ENCODE measurements around the gene PDZD2.
"Not testable (repeated sequence)": the region's sequence is repeated elsewhere in the genome, so short reads cannot be mapped to it uniquely, and the experiment has no call there.

PDZD2 gene

DNA sequence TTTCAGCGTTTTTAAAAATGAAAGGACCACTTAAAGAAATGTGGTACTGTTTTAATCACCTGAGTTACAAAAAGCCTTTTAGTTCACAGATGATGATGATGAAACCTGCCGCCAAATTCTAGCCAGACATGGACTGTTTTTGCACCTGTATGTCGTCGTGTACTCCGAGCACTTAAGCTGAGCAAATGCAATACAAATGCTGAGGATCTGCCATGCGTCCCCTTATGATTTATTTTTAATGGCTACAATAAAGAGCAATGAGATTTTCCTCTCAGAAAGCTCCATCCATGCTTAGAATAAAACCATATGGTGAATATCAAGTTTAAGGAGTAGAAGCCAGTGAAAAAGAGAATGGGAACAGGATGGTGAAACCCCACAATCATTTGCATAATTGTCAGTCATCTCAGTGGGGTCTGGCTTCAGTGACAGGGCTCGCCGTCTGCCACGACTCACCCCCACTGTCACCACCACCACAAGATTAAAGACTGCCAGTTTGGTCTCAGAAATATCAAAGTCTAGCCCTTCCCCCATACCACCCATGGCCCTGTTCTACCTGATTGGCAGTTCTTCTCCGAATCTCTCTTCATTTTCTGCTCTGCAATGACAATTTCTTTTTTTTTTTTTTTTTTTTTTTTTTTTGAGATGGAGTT lies 375.3 kb downstream of the PDZD2 start:
- no peak for DNase-seq (ENCODE audit: low read depth)

DNA sequence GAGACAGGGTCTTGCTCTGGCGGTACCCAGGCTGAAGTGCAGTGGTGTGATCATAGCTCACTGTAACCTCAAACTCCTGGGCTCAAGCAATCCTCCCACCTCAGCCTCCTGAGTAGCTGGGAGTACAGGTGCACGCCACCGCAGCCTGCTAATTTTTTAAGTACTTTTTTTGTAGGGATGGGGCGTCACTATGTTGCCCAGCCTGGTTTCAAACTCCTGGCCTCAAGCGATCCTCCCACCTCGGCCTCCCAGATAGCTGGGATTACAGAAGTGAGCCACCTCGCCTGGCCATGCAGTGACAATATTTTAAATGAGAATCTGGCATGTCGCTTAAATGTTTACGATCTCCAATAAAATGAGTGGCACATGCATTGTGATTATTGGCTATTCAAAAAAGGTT lies 376.3 kb downstream of the PDZD2 start:
- DNase-seq (ENCODE audit: low read depth): not testable (repeated sequence)

DNA sequence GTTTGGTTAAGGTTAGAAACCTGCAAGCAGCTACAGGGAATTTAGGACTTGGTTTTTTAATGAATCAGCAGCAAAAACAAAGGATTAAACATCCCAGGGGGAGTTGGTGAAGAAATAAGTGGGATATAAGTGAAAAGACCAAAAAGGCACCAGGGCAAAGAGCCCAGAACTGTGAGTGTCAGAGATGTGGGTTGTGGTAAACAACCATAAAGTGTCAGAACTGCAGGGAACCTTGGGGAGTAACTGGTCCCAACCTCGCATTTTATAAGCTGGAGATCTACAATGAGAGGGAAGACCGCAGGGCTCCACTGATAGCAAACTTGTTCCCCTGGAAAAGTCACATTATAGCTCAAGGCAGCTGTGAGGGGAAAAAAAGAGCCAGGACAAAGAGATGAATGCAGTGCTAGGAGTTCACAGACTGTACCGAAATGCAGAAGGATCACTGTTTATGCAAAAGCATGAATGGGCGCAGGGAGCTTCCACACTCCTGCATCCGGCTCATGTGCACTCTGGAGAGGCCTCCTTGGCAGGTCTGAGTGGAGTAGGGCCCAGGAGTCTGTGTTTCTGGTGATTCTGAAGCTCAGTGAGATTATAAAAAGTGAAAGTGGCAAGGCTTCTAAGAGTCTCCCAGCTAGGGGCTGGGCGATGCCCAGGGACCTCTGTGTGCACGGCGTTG lies 378.9 kb downstream of the PDZD2 start:
- DNase-seq (ENCODE audit: low read depth): no peak

DNA sequence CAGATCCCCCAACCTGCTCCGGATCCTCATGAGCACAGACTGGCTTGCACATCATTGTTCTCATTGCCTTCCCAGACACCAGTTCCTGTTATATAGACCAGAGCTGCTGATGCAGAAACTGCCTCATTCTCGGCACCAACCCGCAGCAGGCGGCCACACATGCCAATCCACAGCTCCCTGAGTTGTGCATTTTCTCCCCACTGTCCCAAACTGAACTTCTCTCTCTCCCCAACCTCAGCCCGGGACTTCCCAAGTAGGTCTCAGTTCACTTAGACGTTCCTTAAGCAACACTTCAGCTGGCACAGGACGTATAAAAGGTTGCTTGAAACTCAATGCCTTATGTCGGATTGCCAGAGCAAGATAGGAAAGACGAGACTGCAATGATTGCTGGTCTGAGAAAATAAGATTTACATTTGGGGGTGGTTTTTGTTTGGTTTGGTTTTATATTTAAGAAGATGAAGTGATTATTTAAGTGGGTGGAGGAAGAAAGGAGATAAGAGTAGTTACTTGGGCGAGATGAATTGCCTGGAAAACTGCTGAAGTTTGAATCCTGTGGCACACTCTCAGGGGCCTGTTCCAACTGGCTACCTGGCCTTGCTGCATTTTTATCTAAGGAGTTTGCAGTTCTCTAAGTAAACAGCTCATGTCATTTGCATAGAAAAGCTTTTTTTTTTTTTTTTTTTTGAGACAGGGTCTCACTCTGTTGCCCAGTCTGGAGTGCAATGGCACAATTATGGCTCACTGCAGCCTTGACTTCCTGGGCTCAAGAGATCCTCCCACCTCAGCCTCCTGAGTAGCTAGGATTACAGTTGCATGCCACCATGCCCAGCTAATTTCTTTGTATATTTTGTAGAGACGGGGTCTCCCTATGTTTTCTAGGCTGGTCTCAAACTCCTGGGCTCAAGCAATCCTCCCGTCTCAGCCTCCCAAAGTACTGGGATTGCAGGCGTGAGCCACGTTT lies 379.8 kb downstream of the PDZD2 start:
- DNase-seq (ENCODE audit: low read depth): no peak

DNA sequence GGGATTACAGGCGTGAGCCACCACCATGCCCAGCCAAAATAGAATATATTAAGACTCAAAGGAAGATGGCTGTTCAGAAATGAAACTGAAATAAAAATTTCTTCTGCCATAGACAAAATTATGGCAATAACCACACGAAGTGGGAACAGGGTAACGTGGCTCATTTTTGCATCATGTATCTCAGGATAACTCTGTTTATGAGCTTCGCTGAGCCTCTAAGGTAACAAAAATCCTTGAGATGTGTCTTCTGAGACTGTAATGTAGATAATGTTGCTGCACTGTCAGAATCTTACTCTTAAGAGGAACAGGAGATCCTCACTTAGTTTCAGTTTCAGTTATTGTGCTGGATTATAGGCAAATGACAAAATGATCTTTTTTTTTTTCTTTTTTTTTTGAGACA lies 381.3 kb downstream of the PDZD2 start:
- DNase-seq (ENCODE audit: low read depth): no peak

DNA sequence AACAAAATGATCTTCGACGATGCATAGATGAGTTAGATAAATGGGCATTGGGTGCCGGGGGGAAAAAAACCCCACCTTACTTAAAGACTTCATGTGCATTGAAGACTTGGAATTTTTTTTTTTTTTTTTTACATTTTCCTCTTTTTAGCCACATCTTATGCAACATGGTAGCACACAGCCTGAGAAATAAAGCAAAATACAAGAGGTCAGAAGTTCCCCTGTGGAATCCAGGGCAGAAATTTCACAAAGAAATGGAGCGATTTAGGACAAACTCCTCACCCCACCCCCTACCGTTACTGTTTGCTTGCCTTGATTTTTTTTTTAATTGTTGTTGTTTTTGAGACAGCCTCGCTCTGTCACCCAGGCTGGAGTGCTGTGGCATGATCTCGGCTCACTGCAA lies 382.0 kb downstream of the PDZD2 start:
- DNase-seq (ENCODE audit: low read depth): no peak

DNA sequence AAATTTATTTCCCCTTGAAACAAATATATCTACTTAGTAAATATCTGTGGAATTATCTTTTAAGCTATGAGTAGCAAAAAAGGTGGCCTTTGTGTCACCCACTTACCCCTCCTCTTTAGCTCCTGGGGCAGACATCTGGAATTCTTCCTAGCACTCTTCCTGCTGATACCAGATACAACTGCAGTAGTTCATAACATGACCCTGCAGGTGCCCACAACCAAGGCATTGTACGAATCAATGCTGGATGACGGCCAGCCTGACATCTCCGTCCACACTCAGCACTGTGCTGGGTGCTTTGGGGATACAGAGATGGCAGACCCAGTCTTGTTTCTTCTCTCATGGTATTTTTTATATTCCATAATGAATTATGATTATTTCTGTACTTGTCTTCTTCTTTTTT lies 382.8 kb downstream of the PDZD2 start:
- no peak for DNase-seq (ENCODE audit: low read depth)

DNA sequence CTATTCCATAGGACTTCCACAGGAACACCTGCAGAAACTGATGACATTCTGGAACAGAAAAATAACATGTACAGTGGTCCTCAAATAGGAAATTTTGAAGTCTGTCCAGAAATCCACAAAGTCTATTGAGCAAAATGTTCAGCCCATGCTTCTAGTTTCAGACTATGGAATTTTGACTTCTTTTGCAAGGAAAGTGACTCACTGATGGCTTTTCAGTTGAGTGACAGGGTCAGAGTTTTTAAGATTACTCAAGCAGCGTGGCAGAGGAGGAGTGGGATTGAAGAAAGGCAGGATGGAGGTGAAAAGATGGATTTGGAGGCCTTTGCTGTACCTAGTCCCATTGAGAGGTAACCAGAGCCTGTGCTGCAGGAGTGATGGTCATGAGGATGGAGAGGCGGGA lies 383.7 kb downstream of the PDZD2 start:
- DNase-seq (ENCODE audit: low read depth): no peak

DNA sequence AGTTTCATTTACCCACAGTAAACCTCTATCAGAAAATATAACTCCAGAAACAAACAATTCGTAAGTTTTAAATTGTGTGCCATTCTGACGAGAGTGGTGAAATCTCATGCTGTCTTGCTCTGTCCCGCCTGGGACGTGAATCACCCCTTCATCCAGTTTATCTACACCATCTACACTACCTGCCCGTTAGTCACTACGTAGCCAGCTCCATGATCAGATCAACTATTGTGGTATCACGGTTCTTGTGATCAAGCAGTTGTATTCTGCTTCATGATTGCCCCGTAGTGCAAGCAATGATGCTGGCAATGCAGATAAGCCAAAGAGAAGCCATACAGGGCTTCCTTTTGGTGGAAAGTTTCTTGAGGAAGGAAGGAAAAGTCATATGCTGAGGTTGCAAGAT lies 384.9 kb downstream of the PDZD2 start:
- no peak for DNase-seq (ENCODE audit: low read depth)

DNA sequence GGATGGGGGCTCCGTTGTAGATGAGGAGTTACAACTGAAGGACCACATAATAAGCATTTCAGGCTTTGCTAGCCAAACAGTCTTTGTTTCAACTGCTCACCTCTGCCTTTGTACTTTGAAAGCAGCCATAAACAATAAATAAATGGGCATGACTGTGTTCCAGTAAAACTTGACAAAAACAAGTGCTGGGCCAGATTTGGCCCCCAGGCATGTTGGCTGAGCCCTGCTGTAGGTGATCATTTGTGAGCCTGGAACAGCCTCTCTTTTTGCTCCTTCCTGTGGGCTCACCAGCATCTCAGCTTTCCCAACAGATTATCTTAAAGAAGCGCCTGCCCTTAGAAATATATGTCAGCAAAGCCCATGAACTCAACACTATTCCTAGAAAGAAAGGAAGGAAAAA lies 385.8 kb downstream of the PDZD2 start:
- DNase-seq (ENCODE audit: low read depth): no peak

DNA sequence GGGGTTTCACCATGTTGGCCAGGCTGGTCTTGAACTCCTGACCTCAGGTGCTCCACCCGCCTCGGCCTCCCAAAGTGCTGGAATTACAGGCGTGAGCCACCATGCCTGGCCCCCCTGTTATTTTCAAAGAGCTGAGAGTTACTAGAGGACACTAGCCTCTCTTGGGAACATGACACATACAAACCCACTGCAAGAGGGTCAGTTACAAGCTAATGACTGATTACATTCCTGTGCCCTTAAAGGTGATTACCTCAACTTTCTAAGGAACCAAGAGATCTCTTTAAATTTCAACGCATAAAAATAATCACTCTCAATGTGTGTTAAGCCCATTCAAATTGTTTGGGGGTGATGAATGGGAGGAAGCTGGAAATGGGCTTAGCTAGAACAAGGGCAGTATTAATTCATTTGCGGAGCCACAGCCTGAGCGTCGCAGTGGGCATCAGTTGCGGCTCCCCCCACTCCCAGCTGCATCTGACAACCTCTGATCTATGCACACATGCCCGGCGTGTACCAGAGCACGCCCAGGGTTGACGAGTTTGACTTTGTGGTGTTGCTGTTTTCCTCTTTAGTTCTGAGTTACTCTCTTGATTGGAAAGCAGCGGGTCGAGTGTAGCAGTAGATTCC lies 388.3 kb downstream of the PDZD2 start:
- DNase-seq (ENCODE audit: low read depth): no peak

DNA sequence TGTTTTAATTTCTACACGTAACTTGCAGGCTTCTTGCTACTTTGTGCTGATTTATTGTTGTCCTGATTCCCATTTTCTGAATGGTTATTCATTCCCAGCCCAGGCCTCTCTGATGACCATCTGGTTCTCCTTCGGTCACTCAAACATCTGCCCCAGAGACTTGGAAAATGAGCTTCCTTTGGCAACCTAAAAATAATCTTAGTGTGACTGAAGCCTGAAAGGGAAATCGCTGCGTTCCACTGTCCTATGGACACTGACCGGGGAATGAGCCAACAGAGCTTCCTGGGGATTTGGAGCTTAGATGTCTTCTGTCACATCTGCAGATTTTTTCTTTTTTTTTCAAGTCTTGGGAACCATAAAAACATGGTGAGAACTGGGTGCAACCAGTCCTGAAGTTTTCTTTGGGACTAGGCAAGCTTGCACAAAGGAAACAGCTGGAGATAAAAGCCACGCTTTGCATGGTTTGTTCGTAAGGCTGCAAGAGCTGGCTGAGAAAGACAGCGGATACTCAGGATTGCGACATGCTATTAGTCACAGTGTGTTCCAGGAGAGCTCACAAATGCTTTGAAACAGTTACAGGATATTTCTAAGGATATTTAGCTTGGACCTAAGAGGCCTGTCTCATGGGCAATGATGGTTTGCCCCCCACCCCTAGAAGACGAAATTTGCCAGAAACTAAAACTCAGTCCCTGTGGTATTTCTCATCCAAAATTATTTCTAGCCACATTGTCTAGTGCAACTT lies 389.0 kb downstream of the PDZD2 start:
- DNase-seq (ENCODE audit: low read depth): no peak

DNA sequence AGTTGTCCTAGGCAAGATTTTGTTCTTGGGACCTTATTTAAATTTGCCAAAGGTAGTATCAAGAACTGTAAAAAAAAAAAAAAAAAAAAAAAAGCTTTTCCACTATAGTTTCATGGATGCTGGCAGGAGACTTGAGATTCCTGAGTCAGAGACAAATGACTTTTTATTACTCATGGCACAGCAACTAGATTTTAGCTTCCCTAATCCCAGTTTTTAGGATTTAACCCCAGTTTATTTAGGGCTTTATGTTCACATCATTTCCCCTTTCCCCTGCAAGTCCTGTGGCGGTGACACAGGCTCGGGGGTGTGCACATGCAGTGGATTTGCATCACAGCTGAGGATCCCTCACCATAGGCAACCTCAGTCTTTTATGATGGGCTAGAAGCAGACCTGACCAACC lies 390.3 kb downstream of the PDZD2 start:
- DNase-seq (ENCODE audit: low read depth): no peak

DNA sequence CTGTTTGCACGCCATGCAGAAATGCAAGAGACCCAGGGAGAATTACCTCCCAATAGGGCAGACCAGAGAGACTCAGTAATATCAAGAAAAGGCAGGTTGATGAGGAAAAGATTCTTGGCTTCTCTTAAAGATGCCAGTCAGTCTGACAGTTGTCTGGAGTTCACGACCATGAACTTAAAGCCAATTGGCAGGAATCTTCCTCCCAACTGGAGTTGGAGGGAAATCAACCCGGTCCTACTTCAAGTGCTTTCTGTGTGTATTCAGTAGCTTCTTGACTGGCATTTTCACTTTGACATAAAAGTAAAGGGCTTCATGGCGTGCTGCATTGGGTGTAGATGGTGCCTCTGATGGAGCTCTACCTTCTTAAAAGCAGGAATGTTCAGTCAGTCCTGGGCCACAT lies 390.9 kb downstream of the PDZD2 start:
- DNase-seq (ENCODE audit: low read depth): no peak

DNA sequence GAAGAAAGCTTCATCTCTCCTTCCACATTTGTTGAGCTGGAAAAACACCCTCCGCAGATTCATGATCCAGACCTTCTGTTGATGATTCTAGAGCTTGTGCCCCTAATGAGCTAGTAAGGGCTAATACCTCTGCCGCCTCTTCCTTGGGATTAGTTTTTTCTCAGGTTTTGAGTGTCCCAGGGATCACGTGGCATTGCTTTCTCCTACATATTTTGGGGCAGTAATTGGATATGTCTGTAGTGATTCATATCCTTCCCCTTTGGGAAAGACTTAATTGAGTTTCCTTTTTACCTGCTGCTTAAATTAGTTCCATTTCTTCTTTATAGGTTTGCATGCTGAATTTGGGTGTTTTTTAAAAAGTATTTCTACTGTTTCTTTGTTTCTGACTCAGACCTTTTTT lies 391.3 kb downstream of the PDZD2 start:
- DNase-seq (ENCODE audit: low read depth): no peak

DNA sequence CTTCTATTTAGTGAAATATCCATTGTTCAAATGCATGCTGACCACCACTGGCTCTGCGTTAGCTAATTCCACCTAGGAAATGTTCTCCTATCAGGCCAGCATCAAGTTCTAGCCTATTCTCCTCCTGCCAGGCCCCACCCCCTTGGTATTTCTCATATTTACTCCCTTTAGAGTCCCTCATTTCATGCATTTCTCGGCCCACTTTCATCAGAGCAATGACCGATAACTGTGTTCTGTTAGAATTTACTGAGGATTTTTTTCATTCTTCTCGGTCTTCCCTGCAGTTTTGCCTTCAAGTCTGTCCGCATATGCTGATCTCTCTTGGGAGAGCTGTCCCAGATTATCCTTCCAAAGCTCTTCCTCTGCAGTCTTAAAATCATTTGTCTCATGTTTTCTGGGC lies 391.8 kb downstream of the PDZD2 start:
- no peak for DNase-seq (ENCODE audit: low read depth)

DNA sequence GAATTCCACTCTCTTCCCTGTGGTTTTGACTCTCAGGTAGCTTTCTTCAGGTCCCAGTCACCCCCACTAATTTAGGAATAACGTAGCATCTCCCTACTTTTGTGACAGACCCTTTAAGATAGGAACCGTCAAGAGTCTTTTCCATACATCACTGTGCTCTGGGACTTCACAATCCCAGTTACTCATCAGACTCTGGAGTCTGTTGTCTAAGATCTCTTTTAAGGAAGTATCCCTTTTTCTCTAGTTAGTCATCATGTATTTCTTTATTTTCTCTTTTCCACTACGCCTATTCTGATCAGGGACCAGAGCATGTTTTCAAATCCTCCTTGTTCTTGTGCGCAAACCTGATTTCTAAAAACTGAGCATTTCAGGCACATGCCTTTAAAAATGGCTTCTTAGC lies 392.2 kb downstream of the PDZD2 start:
- no peak for DNase-seq (ENCODE audit: low read depth)

DNA sequence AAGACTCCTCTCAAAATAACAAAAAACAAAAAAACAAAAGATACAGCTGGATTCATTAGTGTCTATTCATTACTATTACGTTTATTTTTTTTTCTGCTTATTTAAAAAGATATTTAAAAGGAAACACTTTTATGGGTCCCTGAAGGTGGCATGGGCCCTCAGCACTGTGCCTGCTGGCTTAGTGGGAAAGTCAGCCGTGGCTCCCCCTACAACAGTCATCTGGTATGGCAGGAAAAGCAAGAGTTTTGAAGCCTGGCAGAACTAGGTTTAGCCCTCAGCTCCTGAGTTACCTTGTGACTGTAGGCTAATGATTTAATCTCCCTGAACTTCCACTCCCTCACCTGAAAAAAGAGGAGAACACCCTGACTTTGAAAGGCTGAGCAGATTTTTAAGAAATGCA lies 399.6 kb downstream of the PDZD2 start:
- no peak for DNase-seq (ENCODE audit: low read depth)

DNA sequence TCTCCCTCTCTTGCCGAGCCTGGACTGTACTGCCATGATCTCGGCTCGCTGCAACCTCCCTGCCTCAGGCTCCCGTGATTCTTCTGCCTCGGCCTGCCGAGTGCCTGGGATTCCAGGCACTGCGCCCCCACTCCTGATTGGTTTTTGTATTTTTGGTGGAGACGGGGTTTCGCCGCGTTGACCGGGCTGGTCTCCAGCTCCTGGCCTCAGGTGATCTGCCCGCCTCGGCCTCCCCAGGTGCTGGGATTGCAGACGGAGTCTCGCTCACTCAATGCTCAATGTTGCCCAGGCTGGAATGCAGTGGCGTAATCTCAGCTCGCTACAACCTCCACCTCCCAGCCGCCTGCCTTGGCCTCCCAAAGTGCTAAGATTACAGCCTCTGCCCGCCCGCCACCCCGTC lies 400.2 kb downstream of the PDZD2 start:
- not testable (repeated sequence) for DNase-seq (ENCODE audit: low read depth)

DNA sequence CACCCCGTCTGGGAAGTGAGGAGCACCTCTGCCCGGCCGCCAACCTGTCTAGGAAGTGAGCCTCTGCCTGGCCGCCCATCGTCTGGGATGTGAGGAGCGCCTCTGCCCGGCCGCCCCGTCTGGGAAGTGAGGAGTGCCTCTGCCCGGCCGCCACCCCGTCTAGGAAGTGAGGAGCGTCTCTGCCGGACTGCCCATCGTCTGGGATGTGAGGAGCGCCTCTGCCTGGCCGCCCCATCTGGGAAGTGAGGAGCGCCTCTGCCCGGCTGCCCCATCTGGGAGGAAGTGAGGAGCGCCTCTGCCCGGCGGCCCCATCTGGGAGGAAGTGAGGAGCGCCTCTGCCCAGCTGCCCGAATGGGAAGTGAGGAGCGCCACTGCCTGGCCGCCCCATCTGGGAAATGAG lies 400.7 kb downstream of the PDZD2 start:
- not testable (repeated sequence) for DNase-seq (ENCODE audit: low read depth)

DNA sequence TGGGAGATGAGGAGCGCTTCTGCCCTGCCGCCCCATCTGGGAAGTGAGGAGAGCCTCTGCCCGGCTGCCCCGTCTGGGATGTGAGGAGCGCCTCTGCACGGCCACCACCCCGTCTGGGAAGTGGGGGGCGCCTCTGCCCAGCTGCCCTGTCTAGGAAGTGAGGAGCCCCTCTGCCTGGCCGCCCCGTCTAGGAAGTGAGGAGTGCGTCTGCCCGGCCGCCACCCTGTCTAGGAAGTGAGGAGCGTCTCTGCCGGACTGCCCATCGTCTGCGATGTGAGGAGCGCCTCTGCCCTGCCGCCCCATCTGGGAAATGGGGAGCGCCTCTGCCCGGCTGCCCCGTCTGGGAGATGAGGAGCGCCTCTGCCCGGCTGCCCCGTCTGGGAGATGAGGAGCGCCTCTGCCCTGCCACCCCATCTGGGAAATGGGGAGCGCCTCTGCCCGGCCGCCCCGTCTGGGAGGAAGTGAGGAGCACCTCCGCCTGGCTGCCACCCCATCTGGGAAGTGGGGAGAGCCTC lies 401.3 kb downstream of the PDZD2 start:
- DNase-seq (ENCODE audit: low read depth): not testable (repeated sequence)

DNA sequence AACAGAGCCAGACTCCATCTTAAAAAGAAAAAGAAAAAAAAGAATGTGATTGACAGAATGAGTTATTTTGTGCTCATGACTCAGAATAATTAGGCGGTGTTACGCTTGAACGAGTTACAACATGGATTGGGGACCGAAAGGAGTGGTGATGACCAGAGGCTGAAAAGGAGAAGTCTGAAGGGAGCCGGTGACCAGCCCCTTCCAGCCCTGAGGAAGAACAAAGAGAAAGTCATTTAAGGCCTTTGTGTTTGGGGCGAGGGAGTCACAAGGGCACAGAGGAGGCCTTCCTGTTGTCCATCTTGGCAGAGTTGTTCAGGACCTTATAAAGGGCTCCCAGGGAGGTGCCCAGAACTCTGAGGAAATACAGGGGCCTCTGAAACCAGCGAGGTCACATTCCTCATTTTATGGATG lies 403.6 kb downstream of the PDZD2 start:
- DNase-seq (ENCODE audit: low read depth): no peak
